ENCODE data around the gene RUVBL2.
A peak's percentile ranks its signal among the peaks of the same experiment; 100 is the strongest.

Gene RUVBL2

GRCh38 chr19:48989701-48990291 is 3.9 kb upstream of the RUVBL2 start:
- no peak for DNase-seq

GRCh38 chr19:48990400-48990799 is 3.3 kb upstream of the RUVBL2 start:
- no peak for DNase-seq

GRCh38 chr19:48991011-48991609 is 2.6 kb upstream of the RUVBL2 start:
- DNase-seq, result no peak

GRCh38 chr19:48991873-48992580 is 1.7 kb upstream of the RUVBL2 start:
- DNase-seq, result no peak

- DNase-seq, result no peak
Measured at GRCh38 chr19:48992581-48993174, 1.0 kb upstream of the RUVBL2 start.

- no peak for DNase-seq
Measured at GRCh38 chr19:48994035-48994386, 324 bp downstream of the RUVBL2 start.

GRCh38 chr19:48997972-48998371 is 4.3 kb downstream of the RUVBL2 start:
- peak in 1 of 2 experiments; percentile 75 for DNase-seq

- peak in 1 of 2 experiments; percentile 56 for DNase-seq
Measured at GRCh38 chr19:48999481-49000325, 6.0 kb downstream of the RUVBL2 start.

- no peak for DNase-seq
Measured at GRCh38 chr19:49004133-49004532, 10.4 kb downstream of the RUVBL2 start.

GRCh38 chr19:49004964-49005614 is 11.4 kb downstream of the RUVBL2 start:
- DNase-seq, result no peak

- DNase-seq, result no peak
Measured at GRCh38 chr19:49006905-49007304, 13.2 kb downstream of the RUVBL2 start.

- no peak for DNase-seq
Measured at GRCh38 chr19:49009828-49010227, 16.1 kb downstream of the RUVBL2 start.

GRCh38 chr19:49010453-49010852 is 16.8 kb downstream of the RUVBL2 start:
- no peak for DNase-seq

- DNase-seq, result no peak
Measured at GRCh38 chr19:49011194-49011593, 17.5 kb downstream of the RUVBL2 start.

GRCh38 chr19:49014123-49014869 is 20.6 kb downstream of the RUVBL2 start:
- DNase-seq, result no peak

- DNase-seq, result peak; percentile 23 to 73
Measured at GRCh38 chr19:49014870-49015255, 21.2 kb downstream of the RUVBL2 start.

- DNase-seq, result no peak
Measured at GRCh38 chr19:49016067-49016839, 22.6 kb downstream of the RUVBL2 start.

- DNase-seq, result no peak
Measured at GRCh38 chr19:49017041-49017665, 23.5 kb downstream of the RUVBL2 start, which contains the start of gene LHB. Gene LHB, minus strand, starts transcription at chr19:49017091. Its CDS starts 10 bp downstream, at chr19:49017081.

GRCh38 chr19:49017666-49018351 is 24.1 kb downstream of the RUVBL2 start:
- DNase-seq, result peak; percentile 45 to 77
